Vagina (tissue), 2 donors: ENCODE data around the gene MAP7.

Experiments
- CTCF ChIP-seq, 3 experiments: fragments of 450-650 bp in 2 of 3; fragments of 200-600 bp in 1 of 3; sonication (generic) in 1 of 3; IDR thresholded peaks; one replicate each; pipeline ENCODE4 v1.5.1; 2017 to 2019; ENCODE audit warnings: antibody characterized with exemption in 3 of 3, mild to moderate bottlenecking in 2 of 3, moderate library complexity in 2 of 3
- POLR2AphosphoS5 ChIP-seq, 2 donors: sonication (generic); formaldehyde crosslinking; IDR thresholded peaks; one replicate each; pipeline ENCODE4 v1.9.0; 2017; ENCODE audit warnings: antibody characterized with exemption in 2 of 2, mild to moderate bottlenecking in 2 of 2, low read depth in 1 of 2; ENCODE audit not compliant: insufficient read depth in 1 of 2

DNA sequence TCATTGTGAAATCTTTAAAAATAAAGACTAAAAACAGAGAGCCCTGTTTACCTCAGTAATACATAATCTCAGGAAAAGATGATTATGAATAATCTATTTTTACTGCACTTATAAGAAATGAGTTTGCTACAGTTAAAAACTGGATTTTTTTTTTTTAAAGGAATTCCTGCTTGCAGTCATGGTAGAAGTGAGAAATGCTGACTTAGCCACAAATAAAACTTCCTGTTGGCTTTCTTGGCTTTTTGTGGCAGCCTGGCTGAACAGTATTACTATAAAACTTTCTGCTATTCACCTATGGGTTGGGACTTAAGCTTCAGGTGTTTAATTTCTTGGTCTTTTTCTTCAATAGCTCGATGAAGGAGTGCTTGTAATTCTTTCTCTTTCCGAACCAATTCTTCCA is 12.0 kb upstream of the MAP7 start:
- TF ChIP-seq CTCF (IDR thresholded peaks at IDR 0.05) (no peak), POLR2AphosphoS5 (IDR thresholded peaks at IDR 0.05; ENCODE audit: insufficient read depth in 1 of 2, low read depth in 1 of 2) (no peak)
